ENCODE results near the gene MSH3. TPM values are rescaled to one million over a fixed set of nuclear protein-coding genes. Genes with fewer than 3 reads are reported as not detected.
"Not testable (repeated sequence)": the region's sequence is repeated elsewhere in the genome, so short reads cannot be mapped to it uniquely, and the experiment has no call there.

MSH3 gene
- polyA plus RNA-seq, 2 donors, result 2.7 to 3.6 TPM

GRCh38 chr5:80881726-80882125 is 227.3 kb downstream of the MSH3 start:
- no peaks in the 10 kb centered on the region for H3K9me3 ChIP-seq (ENCODE audit: control insufficient read depth in 2 of 2, insufficient read depth in 1 of 2, low read depth in 1 of 2, low read length in 1 of 2)
- no peaks in the 10 kb centered on the region for H3K27me3 ChIP-seq (ENCODE audit: control insufficient read depth in 1 of 2, insufficient read depth in 2 of 2, low read length in 2 of 2)
- H3K27ac ChIP-seq (ENCODE audit: low read depth in 2 of 2, low read length in 1 of 2), result no peak overlapping the region
- H3K4me1 ChIP-seq (ENCODE audit: control insufficient read depth in 2 of 2, insufficient read depth in 2 of 2, low read length in 1 of 2), result no peaks in the 10 kb centered on the region
- no peak overlapping the region for H3K4me3 ChIP-seq (ENCODE audit: low read depth in 1 of 2, low read length in 2 of 2)
- peaks cover 0 to 7% of the 10 kb centered on the region in 2 donors for H3K36me3 ChIP-seq (ENCODE audit: control insufficient read depth in 2 of 2, insufficient read depth in 2 of 2, low read length in 1 of 2)
- WGBS, 2 donors, result 93 to 94% methylated on average over 4 of the region's 4 CpGs

- H3K27ac ChIP-seq (ENCODE audit: low read depth in 2 of 2, low read length in 1 of 2); H3K9me3 ChIP-seq (ENCODE audit: control insufficient read depth in 2 of 2, insufficient read depth in 1 of 2, low read depth in 1 of 2, low read length in 1 of 2); H3K27me3 ChIP-seq (ENCODE audit: control insufficient read depth in 1 of 2, insufficient read depth in 2 of 2, low read length in 2 of 2); H3K4me1 ChIP-seq (ENCODE audit: control insufficient read depth in 2 of 2, insufficient read depth in 2 of 2, low read length in 1 of 2); H3K36me3 ChIP-seq (ENCODE audit: control insufficient read depth in 2 of 2, insufficient read depth in 2 of 2, low read length in 1 of 2); H3K4me3 ChIP-seq (ENCODE audit: low read depth in 1 of 2, low read length in 2 of 2): not testable (repeated sequence)
- 96 to 99% methylated on average over 3 of the region's 3 CpGs for WGBS, 2 donors
These were observed 228.9 kb downstream of the MSH3 start for GRCh38 chr5:80883390-80883789.

DNA sequence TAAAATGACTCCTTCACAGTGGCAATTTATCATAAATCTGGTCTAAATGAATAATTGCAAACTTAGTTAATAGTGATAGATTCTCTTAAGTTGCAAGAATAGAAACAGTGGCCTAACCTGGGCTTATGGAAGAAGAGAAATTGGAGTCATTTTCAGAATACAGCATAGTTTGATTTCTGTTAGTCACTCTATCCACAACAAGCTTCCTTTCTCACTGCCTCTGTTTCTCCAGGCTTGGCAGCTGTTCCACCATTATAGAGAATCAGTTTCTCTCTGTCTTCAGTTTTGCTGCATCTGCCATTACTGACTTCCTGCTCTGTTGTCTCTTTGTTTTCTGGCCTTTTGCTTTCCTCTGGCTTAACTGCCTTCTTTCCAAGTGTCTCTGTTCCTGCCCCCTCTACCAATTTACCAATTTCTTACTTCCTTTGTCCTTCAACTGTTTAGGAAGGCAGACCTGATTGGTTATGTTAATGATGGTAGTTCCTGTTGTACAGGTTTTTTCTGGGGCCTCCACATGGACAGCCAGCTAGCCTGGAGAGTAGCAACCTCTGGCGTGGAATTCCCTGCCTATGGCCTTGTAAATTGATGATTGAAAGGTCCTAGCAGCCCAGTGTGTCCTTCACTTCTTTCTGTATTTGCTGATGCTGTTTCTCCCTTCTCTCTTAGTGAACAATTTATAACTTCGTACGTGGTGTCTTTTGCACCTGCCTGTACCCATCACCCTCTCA is 229.8 kb downstream of the MSH3 start:
- no peak overlapping the region for H3K27ac ChIP-seq (ENCODE audit: low read depth in 2 of 2, low read length in 1 of 2)

DNA sequence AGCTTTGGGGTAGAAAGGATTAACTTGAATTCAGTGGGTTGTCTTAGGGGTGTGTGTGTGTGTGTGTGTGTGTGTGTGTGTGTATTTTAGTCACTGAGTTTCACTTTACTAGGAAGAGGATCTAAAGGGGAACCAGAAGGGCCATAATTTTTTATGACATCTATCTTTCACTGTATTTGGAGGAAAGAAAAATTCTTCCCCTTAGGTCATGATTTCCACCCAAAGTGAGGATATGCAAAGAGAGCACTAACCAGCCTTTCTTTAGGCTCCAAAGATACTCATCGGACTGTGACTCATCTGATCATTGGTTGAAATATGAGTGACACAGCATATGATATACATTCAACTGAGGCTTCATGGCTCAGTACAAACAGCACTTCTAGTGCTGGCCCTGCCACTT is 230.5 kb downstream of the MSH3 start:
- 80 to 96% methylated on average over 1 of the region's 1 CpG for WGBS, 2 donors
- no peaks in the 10 kb centered on the region for H3K9me3 ChIP-seq (ENCODE audit: control insufficient read depth in 2 of 2, insufficient read depth in 1 of 2, low read depth in 1 of 2, low read length in 1 of 2)
- H3K36me3 ChIP-seq (ENCODE audit: control insufficient read depth in 2 of 2, insufficient read depth in 2 of 2, low read length in 1 of 2), result no peaks in the 10 kb centered on the region
- no peaks in the 10 kb centered on the region for H3K4me1 ChIP-seq (ENCODE audit: control insufficient read depth in 2 of 2, insufficient read depth in 2 of 2, low read length in 1 of 2)
- no peak overlapping the region for H3K27ac ChIP-seq (ENCODE audit: low read depth in 2 of 2, low read length in 1 of 2)
- no peak overlapping the region for H3K4me3 ChIP-seq (ENCODE audit: low read depth in 1 of 2, low read length in 2 of 2)
- no peaks in the 10 kb centered on the region for H3K27me3 ChIP-seq (ENCODE audit: control insufficient read depth in 1 of 2, insufficient read depth in 2 of 2, low read length in 2 of 2)

More for the DNA sequence above, 229.8 kb downstream of the MSH3 start:
- Histone ChIP-seq H3K4me3 (ENCODE audit: low read depth in 1 of 2, low read length in 2 of 2) (no peak overlapping the region), H3K27me3 (ENCODE audit: control insufficient read depth in 1 of 2, insufficient read depth in 2 of 2, low read length in 2 of 2) (no peaks in the 10 kb centered on the region), H3K36me3 (ENCODE audit: control insufficient read depth in 2 of 2, insufficient read depth in 2 of 2, low read length in 1 of 2) (no peaks in the 10 kb centered on the region), H3K4me1 (ENCODE audit: control insufficient read depth in 2 of 2, insufficient read depth in 2 of 2, low read length in 1 of 2) (no peaks in the 10 kb centered on the region), H3K9me3 (ENCODE audit: control insufficient read depth in 2 of 2, insufficient read depth in 1 of 2, low read depth in 1 of 2, low read length in 1 of 2) (no peaks in the 10 kb centered on the region)
- 89 to 90% methylated on average over 3 of the region's 3 CpGs for WGBS, 2 donors

GRCh38 chr5:80885396-80886000 is 231.0 kb downstream of the MSH3 start:
- no peaks in the 10 kb centered on the region for H3K27me3 ChIP-seq (ENCODE audit: control insufficient read depth in 1 of 2, insufficient read depth in 2 of 2, low read length in 2 of 2)
- no peak overlapping the region for H3K27ac ChIP-seq (ENCODE audit: low read depth in 2 of 2, low read length in 1 of 2)
- H3K9me3 ChIP-seq (ENCODE audit: control insufficient read depth in 2 of 2, insufficient read depth in 1 of 2, low read depth in 1 of 2, low read length in 1 of 2), result no peaks in the 10 kb centered on the region
- H3K4me1 ChIP-seq (ENCODE audit: control insufficient read depth in 2 of 2, insufficient read depth in 2 of 2, low read length in 1 of 2), result no peaks in the 10 kb centered on the region
- no peaks in the 10 kb centered on the region for H3K36me3 ChIP-seq (ENCODE audit: control insufficient read depth in 2 of 2, insufficient read depth in 2 of 2, low read length in 1 of 2)
- H3K4me3 ChIP-seq (ENCODE audit: low read depth in 1 of 2, low read length in 2 of 2), result no peak overlapping the region

GRCh38 chr5:80894083-80894482 is 239.6 kb downstream of the MSH3 start:
- WGBS, 2 donors, result 86 to 88% methylated on average over 3 of the region's 3 CpGs

DNA sequence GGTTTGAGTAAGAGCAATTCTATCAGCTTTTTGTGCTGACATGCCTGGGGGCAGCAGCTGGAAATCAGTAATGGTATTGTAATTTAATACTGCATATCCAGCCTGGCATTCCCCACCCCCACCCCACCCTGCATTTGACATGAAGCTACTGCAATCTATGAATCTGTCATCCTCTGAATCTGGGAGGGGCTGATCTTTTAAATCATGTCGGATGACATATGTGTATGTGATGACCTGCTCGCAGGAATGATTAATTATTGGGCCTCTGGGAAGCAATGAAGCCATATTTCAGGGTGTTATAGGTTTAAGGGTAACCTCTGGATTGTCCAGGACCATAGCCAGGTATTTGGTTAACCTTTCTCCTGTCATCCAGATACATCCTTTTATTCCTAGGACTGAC is 241.1 kb downstream of the MSH3 start:
- WGBS, 2 donors, result 93 to 94% methylated on average over 2 of the region's 2 CpGs
- peaks cover 0 to 2% of the 10 kb centered on the region in 2 donors for H3K9me3 ChIP-seq (ENCODE audit: control insufficient read depth in 2 of 2, insufficient read depth in 1 of 2, low read depth in 1 of 2, low read length in 1 of 2)

More at GRCh38 chr5:80894083-80894482, 239.6 kb downstream of the MSH3 start:
- Histone ChIP-seq H3K4me1 (ENCODE audit: control insufficient read depth in 2 of 2, insufficient read depth in 2 of 2, low read length in 1 of 2) (no peaks in the 10 kb centered on the region), H3K27ac (ENCODE audit: low read depth in 2 of 2, low read length in 1 of 2) (no peak overlapping the region), H3K4me3 (ENCODE audit: low read depth in 1 of 2, low read length in 2 of 2) (no peak overlapping the region), H3K36me3 (ENCODE audit: control insufficient read depth in 2 of 2, insufficient read depth in 2 of 2, low read length in 1 of 2) (peaks cover 0 to 3% of the 10 kb centered on the region in 2 donors), H3K27me3 (ENCODE audit: control insufficient read depth in 1 of 2, insufficient read depth in 2 of 2, low read length in 2 of 2) (no peaks in the 10 kb centered on the region), H3K9me3 (ENCODE audit: control insufficient read depth in 2 of 2, insufficient read depth in 1 of 2, low read depth in 1 of 2, low read length in 1 of 2) (no peaks in the 10 kb centered on the region)

GRCh38 chr5:80902624-80903023 is 248.2 kb downstream of the MSH3 start:
- H3K4me3 ChIP-seq (ENCODE audit: low read depth in 1 of 2, low read length in 2 of 2); H3K36me3 ChIP-seq (ENCODE audit: control insufficient read depth in 2 of 2, insufficient read depth in 2 of 2, low read length in 1 of 2); H3K9me3 ChIP-seq (ENCODE audit: control insufficient read depth in 2 of 2, insufficient read depth in 1 of 2, low read depth in 1 of 2, low read length in 1 of 2); H3K4me1 ChIP-seq (ENCODE audit: control insufficient read depth in 2 of 2, insufficient read depth in 2 of 2, low read length in 1 of 2); H3K27me3 ChIP-seq (ENCODE audit: control insufficient read depth in 1 of 2, insufficient read depth in 2 of 2, low read length in 2 of 2); H3K27ac ChIP-seq (ENCODE audit: low read depth in 2 of 2, low read length in 1 of 2): not testable (repeated sequence)
- 94 to 98% methylated on average over 3 of the region's 3 CpGs for WGBS, 2 donors

More for the DNA sequence above, 241.1 kb downstream of the MSH3 start:
- Histone ChIP-seq H3K36me3 (ENCODE audit: control insufficient read depth in 2 of 2, insufficient read depth in 2 of 2, low read length in 1 of 2) (peaks cover 0 to 3% of the 10 kb centered on the region in 2 donors), H3K27me3 (ENCODE audit: control insufficient read depth in 1 of 2, insufficient read depth in 2 of 2, low read length in 2 of 2) (no peaks in the 10 kb centered on the region), H3K4me1 (ENCODE audit: control insufficient read depth in 2 of 2, insufficient read depth in 2 of 2, low read length in 1 of 2) (no peaks in the 10 kb centered on the region), H3K4me3 (ENCODE audit: low read depth in 1 of 2, low read length in 2 of 2) (no peak overlapping the region), H3K27ac (ENCODE audit: low read depth in 2 of 2, low read length in 1 of 2) (no peak overlapping the region)

DNA sequence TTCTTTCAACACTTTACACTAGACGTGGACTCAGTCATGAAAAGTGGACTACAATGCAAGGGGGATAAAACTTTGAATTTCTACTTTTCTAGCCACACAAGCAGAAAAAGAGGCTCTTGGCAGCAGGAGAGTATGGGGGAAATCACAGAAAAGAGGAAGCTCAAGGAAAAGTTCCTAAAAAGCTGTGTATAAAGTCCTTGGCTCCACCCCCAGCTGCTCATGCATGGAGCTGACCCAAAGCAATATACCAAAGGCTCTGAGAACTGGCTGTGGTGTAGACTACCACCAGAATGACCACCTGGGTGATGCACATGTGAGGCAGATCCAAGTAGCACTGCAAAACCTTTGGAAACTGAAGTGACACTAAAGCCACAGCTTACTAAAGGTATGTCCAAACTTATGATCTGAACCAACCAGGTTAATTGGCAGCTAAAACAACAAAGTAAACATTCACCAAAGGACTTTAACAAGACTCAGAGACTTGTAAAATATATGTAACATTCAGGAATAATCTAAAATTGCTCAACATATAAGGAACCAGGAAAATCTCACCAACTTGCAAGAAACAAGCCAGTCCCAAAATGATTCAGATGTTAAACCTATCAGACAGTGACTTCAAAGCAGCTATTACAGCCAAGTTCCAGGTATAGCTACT is 250.2 kb downstream of the MSH3 start:
- Histone ChIP-seq H3K9me3 (ENCODE audit: control insufficient read depth in 2 of 2, insufficient read depth in 1 of 2, low read depth in 1 of 2, low read length in 1 of 2) (peaks cover 3 to 8% of the 10 kb centered on the region in 2 donors), H3K27ac (ENCODE audit: low read depth in 2 of 2, low read length in 1 of 2) (no peak overlapping the region), H3K36me3 (ENCODE audit: control insufficient read depth in 2 of 2, insufficient read depth in 2 of 2, low read length in 1 of 2) (no peaks in the 10 kb centered on the region), H3K27me3 (ENCODE audit: control insufficient read depth in 1 of 2, insufficient read depth in 2 of 2, low read length in 2 of 2) (no peaks in the 10 kb centered on the region), H3K4me1 (ENCODE audit: control insufficient read depth in 2 of 2, insufficient read depth in 2 of 2, low read length in 1 of 2) (no peaks in the 10 kb centered on the region), H3K4me3 (ENCODE audit: low read depth in 1 of 2, low read length in 2 of 2) (no peak overlapping the region)
- WGBS, 2 donors, result 65 to 72% methylated on average over 1 of the region's 1 CpG

Measured in esophagus (tissue), 2 donors.